ENCODE data around the gene SEC63. TPM values are rescaled to one million over a fixed set of nuclear protein-coding genes. Genes with fewer than 3 reads are reported as not detected.
"Not testable (repeated sequence)": the region's sequence is repeated elsewhere in the genome, so short reads cannot be mapped to it uniquely, and the experiment has no call there.

Gene SEC63
- total and polyA plus RNA-seq, 9 donors: 33.8 to 198 (median 122) TPM

DNA sequence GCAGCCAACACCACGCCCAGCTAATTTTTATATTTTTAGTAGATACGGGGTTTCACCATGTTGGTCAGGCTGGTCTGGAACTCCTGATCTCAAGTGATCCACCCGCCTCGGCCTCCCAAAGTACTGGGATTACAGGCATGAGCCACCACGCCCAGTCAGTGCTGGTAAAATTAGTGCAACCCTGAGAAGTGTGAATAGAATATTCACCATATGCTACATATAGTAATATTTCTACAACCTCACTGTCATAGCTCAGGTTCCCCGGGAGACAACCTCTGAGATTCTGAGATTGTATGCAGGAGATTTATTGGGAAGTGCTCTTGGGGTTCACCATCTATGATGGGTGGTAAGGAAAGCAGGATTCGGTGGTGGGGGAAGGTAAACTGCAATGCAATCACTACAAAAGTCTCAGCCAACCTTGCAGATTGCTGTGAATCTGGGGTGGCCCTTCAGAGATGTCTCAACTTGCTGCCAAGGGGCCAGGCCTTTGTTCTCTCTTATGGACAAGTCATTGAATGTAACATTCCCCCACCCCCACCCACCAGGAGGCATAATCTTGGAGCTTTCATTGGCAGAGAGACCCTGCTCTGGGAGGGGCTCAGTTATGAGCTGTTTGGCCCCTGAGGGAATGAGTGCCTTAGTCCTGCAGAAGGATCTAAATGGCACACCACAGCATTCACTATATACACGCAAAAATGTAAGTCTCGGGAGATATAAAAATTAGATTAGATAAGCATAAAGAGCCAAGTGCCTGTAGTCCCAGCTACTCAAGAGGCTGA lies 34.0 kb upstream of the SEC63 start:
- 84 to 93% (median 87%) methylated on average over 9 of the region's 9 CpGs for WGBS, 3 donors
- no peaks in the 10 kb centered on the region for H3K4me1 ChIP-seq (ENCODE audit: insufficient read depth)
- H3K4me3 ChIP-seq: no peak overlapping the region
- no peak overlapping the region for H3K27ac ChIP-seq
- no peaks in the 10 kb centered on the region for H3K36me3 ChIP-seq
- TF ChIP-seq, protein P1, sequence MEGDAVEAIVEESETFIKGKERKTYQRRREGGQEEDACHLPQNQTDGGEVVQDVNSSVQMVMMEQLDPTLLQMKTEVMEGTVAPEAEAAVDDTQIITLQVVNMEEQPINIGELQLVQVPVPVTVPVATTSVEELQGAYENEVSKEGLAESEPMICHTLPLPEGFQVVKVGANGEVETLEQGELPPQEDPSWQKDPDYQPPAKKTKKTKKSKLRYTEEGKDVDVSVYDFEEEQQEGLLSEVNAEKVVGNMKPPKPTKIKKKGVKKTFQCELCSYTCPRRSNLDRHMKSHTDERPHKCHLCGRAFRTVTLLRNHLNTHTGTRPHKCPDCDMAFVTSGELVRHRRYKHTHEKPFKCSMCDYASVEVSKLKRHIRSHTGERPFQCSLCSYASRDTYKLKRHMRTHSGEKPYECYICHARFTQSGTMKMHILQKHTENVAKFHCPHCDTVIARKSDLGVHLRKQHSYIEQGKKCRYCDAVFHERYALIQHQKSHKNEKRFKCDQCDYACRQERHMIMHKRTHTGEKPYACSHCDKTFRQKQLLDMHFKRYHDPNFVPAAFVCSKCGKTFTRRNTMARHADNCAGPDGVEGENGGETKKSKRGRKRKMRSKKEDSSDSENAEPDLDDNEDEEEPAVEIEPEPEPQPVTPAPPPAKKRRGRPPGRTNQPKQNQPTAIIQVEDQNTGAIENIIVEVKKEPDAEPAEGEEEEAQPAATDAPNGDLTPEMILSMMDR (IDR thresholded peaks at IDR 0.05): no peak
- no peak for TF ChIP-seq EP300 (IDR thresholded peaks at IDR 0.05)
- TF ChIP-seq POLR2A (IDR thresholded peaks at IDR 0.05): no peak
- no peaks in the 10 kb centered on the region for H3K27me3 ChIP-seq
- intact Hi-C loops (cut with DNase I): loop anchor here in 1 of 4 donors (10.0 kb wide), 1 partner anchor 533 kb away; no protein-coding TSS in a partner anchor
- DNase-seq: no peak
- H3K9me3 ChIP-seq: no peaks in the 10 kb centered on the region

DNA sequence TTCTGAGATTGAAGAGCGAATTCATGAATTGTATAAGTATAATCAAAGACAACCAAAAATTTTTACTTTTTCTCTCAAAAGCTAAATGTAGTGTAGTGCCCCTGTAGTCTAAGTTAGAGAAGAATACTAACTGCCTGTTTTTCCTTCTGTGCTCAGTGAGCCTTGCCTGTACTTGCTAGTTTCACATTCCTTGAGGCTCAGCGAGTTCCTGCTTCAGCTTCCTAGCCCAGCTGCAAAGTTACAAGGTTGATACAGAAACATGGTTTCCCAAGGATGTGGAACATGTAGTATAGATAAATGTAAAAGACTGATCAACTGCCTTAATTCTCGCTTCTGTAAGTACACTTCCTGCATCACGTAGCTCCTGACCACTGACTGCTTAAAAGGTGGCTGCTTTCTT lies 33.1 kb upstream of the SEC63 start:
- Histone ChIP-seq H3K27me3 (no peaks in the 10 kb centered on the region), H3K27ac (no peak overlapping the region), H3K4me3 (no peak overlapping the region), H3K4me1 (ENCODE audit: insufficient read depth) (no peaks in the 10 kb centered on the region), H3K36me3 (no peaks in the 10 kb centered on the region), H3K9me3 (no peaks in the 10 kb centered on the region)
- 78 to 83% (median 80%) methylated on average over 4 of the region's 4 CpGs for WGBS, 3 donors
- intact Hi-C loops (cut with DNase I): loop anchor here in 1 of 4 donors (10.0 kb wide), 1 partner anchor 534 kb away; no protein-coding TSS in a partner anchor
- DNase-seq: no peak
- TF ChIP-seq EP300 (IDR thresholded peaks at IDR 0.05): no peak
- TF ChIP-seq, protein P1 (IDR thresholded peaks at IDR 0.05): no peak
- no peak for TF ChIP-seq POLR2A (IDR thresholded peaks at IDR 0.05)

DNA sequence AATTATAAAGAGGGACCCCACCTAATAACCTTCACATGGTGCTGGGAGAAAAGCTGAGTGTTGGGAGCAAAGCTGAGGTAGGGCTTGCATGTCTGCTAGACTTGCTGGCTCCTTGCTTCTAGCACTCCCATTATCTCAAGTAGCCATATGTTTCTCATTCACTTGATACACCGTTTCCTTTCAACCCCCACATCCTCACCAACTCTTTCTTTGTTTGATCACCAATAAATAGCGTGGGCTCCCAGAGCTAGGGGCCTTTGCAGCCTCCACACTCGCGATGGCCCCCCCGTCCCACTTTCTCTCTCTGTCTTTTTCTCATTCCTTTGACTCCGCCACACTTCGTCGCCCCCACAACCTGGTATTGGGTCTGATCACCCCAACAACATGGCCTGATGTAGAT lies 32.6 kb upstream of the SEC63 start:
- H3K36me3 ChIP-seq; DNase-seq; H3K4me1 ChIP-seq (ENCODE audit: insufficient read depth); H3K27me3 ChIP-seq; H3K4me3 ChIP-seq; H3K27ac ChIP-seq; H3K9me3 ChIP-seq: not testable (repeated sequence)
- intact Hi-C loops (cut with DNase I): loop anchor here in 1 of 4 donors (10.0 kb wide), 1 partner anchor 534 kb away; no protein-coding TSS in a partner anchor
- WGBS, 3 donors: 57 to 63% (median 58%) methylated on average over 8 of the region's 8 CpGs

DNA sequence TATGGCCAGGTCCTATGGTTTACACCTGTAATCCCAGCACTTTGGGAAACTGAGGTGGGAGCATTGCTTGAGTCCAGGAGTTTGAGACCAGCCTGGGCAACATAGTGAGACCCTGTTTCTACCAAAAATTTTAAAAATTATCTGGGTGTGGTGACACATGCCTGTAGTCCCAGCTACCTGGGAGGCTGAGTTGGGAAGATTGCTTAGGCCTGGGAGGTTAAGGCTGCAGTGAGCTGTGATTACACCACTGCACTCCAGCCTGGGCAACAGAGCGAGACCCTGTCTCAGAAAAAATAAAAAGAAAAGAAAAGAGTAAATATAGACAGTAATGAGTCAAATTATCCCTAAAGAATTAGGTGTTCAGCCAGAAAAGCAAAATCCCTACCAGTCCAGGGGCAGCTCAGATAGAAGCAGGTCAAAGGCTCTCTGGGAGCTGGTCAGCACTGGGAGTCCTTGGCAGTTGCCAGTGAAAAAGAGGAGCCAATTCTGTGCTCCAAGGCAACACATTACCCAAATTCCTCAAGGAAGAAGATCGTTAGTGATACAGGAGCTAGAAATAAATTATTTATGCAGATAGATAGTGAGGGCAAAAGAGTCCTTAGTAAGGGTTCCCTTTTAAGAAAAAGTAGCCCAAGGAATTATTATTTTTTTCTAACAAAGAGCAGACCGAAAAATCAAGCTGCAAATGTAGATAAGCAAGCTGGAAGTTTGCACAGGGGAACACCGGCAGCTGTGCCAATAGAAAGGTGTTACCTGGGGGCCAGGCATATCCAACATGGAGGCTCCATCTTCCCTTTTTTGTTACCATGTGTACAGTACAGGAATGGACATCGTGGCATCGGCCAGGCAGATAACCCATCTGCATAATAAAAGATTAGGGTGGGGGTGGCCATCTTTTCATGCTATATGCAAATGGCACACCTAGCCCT lies 31.4 kb upstream of the SEC63 start:
- H3K4me1 ChIP-seq (ENCODE audit: insufficient read depth): no peaks in the 10 kb centered on the region
- H3K27me3 ChIP-seq: no peaks in the 10 kb centered on the region
- WGBS, 3 donors: 41 to 43% (median 43%) methylated on average over 6 of the region's 6 CpGs
- intact Hi-C loops (cut with DNase I): loop anchor here in 3 of 4 donors (10.0 kb wide), 2 partner anchors 55 to 535 kb away; no protein-coding TSS in a partner anchor
- H3K9me3 ChIP-seq: no peaks in the 10 kb centered on the region
- H3K36me3 ChIP-seq: no peaks in the 10 kb centered on the region
- no peak overlapping the region for H3K27ac ChIP-seq
- no peak overlapping the region for H3K4me3 ChIP-seq
- no peak for TF ChIP-seq EP300 (IDR thresholded peaks at IDR 0.05)
- no peak for TF ChIP-seq POLR2A (IDR thresholded peaks at IDR 0.05)
- TF ChIP-seq, protein P1 (IDR thresholded peaks at IDR 0.05): no peak
- DNase-seq: no peak

All from ovary (tissue), 9 donors.